T-helper 2 cell treated with Interferon-gamma antibody and Interleukin-4, amounts not matched to agents 5 μg/mL and 100 μg/mL, for 36 hours (primary cell): Measurements from ENCODE around the gene PKLR.

Source experiments
- DNase-seq: peaks from one replicate; pipeline ENCODE4 v3.0.0; 2021; ENCODE audit warnings: low spot score
- H3K27ac Mint-ChIP-seq: one replicate; pipeline ENCODE4 v1.8.0; 2021; ENCODE audit warnings: mild to moderate bottlenecking, mixed read lengths
- H3K27me3 Mint-ChIP-seq: one replicate; pipeline ENCODE4 v1.8.0; 2021; ENCODE audit warnings: low read depth, mixed read lengths
- H3K36me3 Mint-ChIP-seq: one replicate; pipeline ENCODE4 v1.8.0; 2021; ENCODE audit warnings: low read depth, mixed read lengths
- H3K4me1 Mint-ChIP-seq: one replicate; pipeline ENCODE4 v1.8.0; 2021; ENCODE audit warnings: low read depth, mixed read lengths
- H3K4me3 Mint-ChIP-seq: one replicate; pipeline ENCODE4 v1.8.0; 2022; ENCODE audit warnings: mild to moderate bottlenecking, moderate library complexity, mixed read lengths
- H3K9me3 Mint-ChIP-seq: one replicate; pipeline ENCODE4 v1.8.0; 2021; ENCODE audit warnings: mixed read lengths

The PKLR gene

GRCh38 chr1:155322953-155323728 lies 21.9 kb upstream of the PKLR start:
- Mint-ChIP-seq H3K36me3 (peaks cover 21% of the 10 kb centered on the region), H3K27ac (peak overlapping the region; percentile 45), H3K9me3 (no peaks in the 10 kb centered on the region), H3K4me3 (peak overlapping the region; percentile 86), H3K27me3 (no peaks in the 10 kb centered on the region), H3K4me1 (peaks cover 37% of the 10 kb centered on the region)
- peak; percentile 86 for DNase-seq

DNA sequence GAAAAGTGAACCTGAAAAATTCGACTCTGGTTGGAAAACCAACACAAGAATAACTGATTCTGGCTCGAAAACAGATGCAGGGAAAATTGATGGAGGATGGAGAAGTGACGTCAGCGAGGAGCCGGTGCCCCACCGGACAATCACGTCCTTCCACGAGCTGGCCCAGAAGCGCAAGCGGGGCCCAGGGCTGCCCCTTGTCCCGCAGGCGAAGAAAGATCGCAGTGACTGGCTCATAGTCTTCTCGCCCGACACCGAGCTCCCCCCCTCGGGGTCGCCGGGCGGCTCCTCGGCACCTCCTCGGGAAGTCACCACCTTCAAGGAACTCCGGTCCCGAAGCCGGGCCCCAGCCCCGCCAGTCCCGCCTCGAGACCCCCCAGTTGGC lies 21.3 kb upstream of the PKLR start:
- Mint-ChIP-seq H3K36me3 (peaks cover 27% of the 10 kb centered on the region), H3K4me3 (peak overlapping the region; percentile 69), H3K27me3 (no peaks in the 10 kb centered on the region), H3K4me1 (peaks cover 36% of the 10 kb centered on the region), H3K9me3 (no peaks in the 10 kb centered on the region), H3K27ac (no peak overlapping the region)
- no peak for DNase-seq

GRCh38 chr1:155321639-155322503 lies 20.6 kb upstream of the PKLR start:
- H3K27me3 Mint-ChIP-seq = no peaks in the 10 kb centered on the region
- H3K9me3 Mint-ChIP-seq = no peaks in the 10 kb centered on the region
- H3K4me3 Mint-ChIP-seq = peak overlapping the region; percentile 69
- no peak for DNase-seq
- H3K4me1 Mint-ChIP-seq = peaks cover 34% of the 10 kb centered on the region
- peaks cover 27% of the 10 kb centered on the region for H3K36me3 Mint-ChIP-seq
- H3K27ac Mint-ChIP-seq = no peak overlapping the region

DNA sequence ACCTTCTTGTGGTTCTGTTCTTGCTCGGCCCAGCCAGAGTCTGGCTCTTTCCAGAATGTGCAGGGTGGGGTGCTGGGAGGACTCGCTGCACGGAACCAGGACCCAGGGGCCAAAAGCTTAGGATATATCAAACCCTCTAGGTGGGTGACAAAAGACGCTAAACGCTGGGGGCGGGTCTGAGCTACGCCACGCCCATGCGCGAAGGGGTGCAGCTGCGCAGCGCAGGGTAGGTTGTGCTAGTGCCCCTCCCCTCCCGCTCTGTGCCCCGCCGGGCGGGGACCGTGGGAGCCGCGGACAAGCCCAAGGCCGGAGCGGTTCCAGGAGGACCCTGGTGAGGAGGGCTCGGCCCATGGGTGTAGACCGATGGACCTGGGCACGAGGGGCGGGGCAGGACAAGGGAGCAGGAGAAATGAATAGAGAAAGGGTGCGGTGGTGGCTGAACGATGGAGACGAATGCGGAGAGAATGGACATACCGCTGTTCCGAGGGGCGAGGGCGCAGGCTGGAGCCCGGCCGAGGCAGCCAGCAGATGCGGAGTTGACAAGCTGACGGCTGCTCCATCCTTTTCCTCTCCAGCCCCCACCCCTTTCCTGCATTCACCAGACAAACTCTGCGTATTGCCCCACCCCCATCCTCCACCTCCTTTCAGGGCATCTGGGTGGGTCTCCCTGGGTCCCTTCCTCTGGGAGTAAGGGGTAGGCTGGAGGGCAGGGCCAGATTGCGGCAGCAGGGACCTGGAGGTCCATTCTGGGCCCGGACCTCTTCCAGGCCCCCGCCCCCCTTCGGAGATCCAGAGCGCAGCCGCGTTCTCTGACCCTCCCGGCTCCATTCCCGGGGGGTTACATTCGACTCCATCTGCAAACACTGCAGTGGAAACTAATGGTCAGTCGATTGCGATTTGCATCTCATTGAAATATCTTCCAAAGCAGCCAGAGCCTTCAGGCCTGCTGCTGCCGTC lies 19.7 kb upstream of the PKLR start, which contains the start of gene RUSC1:
TSS of gene RUSC1 (plus strand) at position 234 of the 957 bp plus-strand sequence. CDS start 880 bp downstream, outside the sequence.
- H3K36me3 Mint-ChIP-seq = peaks cover 29% of the 10 kb centered on the region
- H3K27ac Mint-ChIP-seq = peak within 1 kb of the TSS; percentile 68
- no peaks in the 10 kb centered on the region for H3K27me3 Mint-ChIP-seq
- no peaks in the 10 kb centered on the region for H3K9me3 Mint-ChIP-seq
- peak within 1 kb of the TSS; percentile 69 for H3K4me3 Mint-ChIP-seq
- peaks cover 33% of the 10 kb centered on the region for H3K4me1 Mint-ChIP-seq
- peak; percentile 79 for DNase-seq

DNA sequence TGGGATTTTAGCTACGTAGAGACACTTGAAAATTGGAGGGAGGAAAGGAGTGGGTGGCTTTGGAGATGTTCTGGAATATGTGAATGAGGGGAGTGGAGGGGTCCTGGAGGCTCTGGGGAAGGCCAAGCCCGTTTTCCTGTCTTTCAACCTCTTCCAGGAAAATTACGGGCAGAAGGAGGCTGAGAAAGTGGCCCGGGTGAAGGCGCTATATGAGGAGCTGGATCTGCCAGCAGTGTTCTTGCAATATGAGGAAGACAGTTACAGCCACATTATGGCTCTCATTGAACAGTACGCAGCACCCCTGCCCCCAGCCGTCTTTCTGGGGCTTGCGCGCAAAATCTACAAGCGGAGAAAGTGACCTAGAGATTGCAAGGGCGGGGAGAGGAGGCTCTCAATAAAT lies 19.0 kb upstream of the PKLR start:
- Mint-ChIP-seq H3K27ac (peak overlapping the region; percentile 68), H3K27me3 (no peaks in the 10 kb centered on the region), H3K4me3 (peak overlapping the region; percentile 68), H3K9me3 (no peaks in the 10 kb centered on the region), H3K4me1 (peaks cover 32% of the 10 kb centered on the region), H3K36me3 (peaks cover 29% of the 10 kb centered on the region)
- no peak for DNase-seq

GRCh38 chr1:155319536-155319935 lies 18.3 kb upstream of the PKLR start:
- Mint-ChIP-seq H3K9me3 (no peaks in the 10 kb centered on the region), H3K4me3 (peak overlapping the region; percentile 16), H3K36me3 (peaks cover 34% of the 10 kb centered on the region), H3K27me3 (no peaks in the 10 kb centered on the region), H3K4me1 (peaks cover 32% of the 10 kb centered on the region), H3K27ac (peak overlapping the region; percentile 68)
- DNase-seq = no peak

DNA sequence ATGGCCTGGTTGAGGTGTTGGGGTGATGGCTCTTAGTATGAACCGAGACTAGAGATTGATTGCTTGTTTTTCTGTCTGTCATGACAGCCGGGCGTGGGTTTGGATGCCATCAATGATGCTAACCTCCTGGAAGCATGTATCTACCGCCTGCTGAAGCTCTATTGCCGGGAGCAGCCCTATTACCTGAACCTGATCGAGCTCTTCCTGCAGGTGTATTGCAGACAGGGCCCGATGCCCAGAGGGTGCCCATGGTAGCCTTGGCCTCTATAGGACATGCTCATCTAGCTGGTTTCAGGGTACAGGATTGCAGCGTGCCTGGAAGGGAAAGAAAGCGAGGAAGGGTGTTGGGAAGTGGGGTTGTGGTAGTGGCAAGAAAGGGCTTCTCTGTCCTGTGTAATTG lies 16.8 kb upstream of the PKLR start:
- Mint-ChIP-seq H3K4me1 (peaks cover 38% of the 10 kb centered on the region), H3K27ac (no peak overlapping the region), H3K9me3 (no peaks in the 10 kb centered on the region), H3K4me3 (no peak overlapping the region), H3K36me3 (peaks cover 41% of the 10 kb centered on the region), H3K27me3 (no peaks in the 10 kb centered on the region)
- no peak for DNase-seq

DNA sequence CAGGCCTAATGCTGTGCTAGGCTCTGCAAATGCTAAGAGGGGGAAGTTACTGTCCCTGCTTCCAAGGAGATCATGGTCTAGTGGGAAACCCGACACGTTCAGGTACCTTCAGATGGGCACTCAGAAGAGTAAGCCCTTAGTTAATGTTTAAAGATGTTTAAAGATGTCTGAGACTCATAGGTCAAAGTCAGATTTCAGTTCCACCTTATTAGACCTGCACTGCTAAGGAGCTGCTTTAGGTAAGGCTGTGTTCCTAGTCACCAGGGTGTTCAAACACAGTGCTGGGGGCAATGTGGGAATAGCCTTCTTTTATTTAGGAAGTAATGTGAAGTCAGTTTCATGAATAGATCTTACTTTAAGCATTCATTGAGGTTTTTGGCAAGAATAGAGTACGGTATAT lies 15.7 kb upstream of the PKLR start:
- peaks cover 35% of the 10 kb centered on the region for H3K4me1 Mint-ChIP-seq
- no peak for DNase-seq
- H3K27ac Mint-ChIP-seq = peak overlapping the region; percentile 45
- H3K4me3 Mint-ChIP-seq = no peak overlapping the region
- peaks cover 51% of the 10 kb centered on the region for H3K36me3 Mint-ChIP-seq
- no peaks in the 10 kb centered on the region for H3K27me3 Mint-ChIP-seq
- H3K9me3 Mint-ChIP-seq = no peaks in the 10 kb centered on the region

GRCh38 chr1:155313261-155313660 lies 12.0 kb upstream of the PKLR start:
- Mint-ChIP-seq H3K27me3 (no peaks in the 10 kb centered on the region), H3K9me3 (no peaks in the 10 kb centered on the region), H3K4me1 (peaks cover 29% of the 10 kb centered on the region), H3K4me3 (no peak overlapping the region), H3K36me3 (peaks cover 56% of the 10 kb centered on the region), H3K27ac (peak overlapping the region; percentile 34)
- no peak for DNase-seq

- Mint-ChIP-seq H3K36me3 (peaks cover 42% of the 10 kb centered on the region), H3K27ac (peak overlapping the region; percentile 95), H3K9me3 (no peaks in the 10 kb centered on the region), H3K4me3 (peak overlapping the region; percentile 98), H3K4me1 (peaks cover 26% of the 10 kb centered on the region), H3K27me3 (no peaks in the 10 kb centered on the region)
- no peak for DNase-seq
Observed at GRCh38 chr1:155309423-155310021, 8.3 kb upstream of the PKLR start.

DNA sequence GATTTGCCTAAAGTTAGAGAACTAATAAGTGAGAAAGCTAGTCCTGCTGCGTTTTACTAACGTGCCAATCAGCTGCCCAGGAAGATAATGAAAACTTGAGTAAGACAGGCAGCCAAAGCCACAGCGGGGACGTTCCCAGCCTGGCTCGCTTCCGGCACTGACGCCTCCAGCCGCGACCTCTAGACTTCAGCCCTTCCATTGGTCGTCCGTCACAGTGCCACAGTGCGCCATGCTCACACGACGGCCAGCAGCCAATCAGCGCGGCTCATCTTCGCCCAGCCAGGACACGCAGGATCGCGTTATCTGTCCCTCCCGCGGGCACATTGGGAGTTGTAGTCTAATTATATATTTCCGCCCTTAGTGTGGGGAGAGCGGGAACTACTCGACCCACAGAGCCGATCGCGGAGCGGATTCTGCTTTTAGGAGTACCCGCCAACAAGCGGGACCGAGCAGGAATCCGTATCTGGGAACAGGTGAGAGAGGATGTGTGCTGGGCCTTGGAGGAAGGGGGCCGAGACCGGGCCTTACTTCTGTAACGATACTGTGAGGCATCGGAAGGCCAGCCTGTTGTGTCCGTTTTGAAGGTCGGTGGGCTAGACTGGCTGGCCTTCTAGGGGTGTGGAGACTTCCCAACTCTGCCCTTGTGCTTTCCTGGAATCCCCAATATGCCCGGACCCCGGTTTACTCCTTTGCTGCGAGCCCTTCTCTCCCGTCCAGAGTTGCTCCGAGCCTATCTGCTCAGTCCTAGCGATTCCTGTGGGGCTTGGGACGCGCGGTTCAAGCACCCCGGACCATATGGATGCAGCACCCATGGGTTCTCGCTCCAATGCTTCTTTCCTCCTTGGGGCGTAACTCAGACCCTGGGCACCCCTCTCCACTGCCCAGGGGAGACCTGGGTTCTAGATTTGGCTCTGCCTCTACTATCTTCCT lies 7.5 kb upstream of the PKLR start, which contains the start of gene FDPS:
TSS of gene FDPS (plus strand) at position 374 of the 930 bp plus-strand sequence. CDS start 924 bp downstream, outside the sequence.
- Mint-ChIP-seq H3K27ac (peak within 1 kb of the TSS; percentile 95), H3K27me3 (no peaks in the 10 kb centered on the region), H3K4me1 (peaks cover 26% of the 10 kb centered on the region), H3K36me3 (peaks cover 40% of the 10 kb centered on the region), H3K9me3 (no peaks in the 10 kb centered on the region), H3K4me3 (peak within 1 kb of the TSS; percentile 98)
- DNase-seq = peak; percentile 99

DNA sequence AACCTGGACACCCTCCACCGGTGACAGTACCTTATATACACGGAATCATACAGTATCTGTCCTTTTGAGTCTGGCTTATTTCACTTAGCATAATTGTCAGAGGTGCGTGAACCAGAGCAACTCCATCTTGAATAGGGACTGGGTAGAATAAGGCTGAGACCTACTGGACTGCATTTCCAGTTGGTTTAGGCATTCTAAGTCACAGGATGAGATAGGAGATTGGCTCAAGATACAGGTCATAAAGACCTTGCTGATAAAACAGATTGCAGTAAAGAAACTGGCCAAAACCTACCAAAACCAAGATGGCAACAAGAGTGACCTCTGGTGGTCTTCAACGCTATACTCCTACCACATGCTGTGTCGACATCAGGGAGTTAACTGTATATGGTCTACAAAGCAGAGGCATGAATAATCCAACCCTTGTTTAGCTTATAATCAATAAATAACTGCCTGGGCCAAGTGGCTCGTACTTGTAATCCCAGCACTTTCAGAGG lies 6.1 kb upstream of the PKLR start:
- H3K4me1 Mint-ChIP-seq = peaks cover 18% of the 10 kb centered on the region
- H3K36me3 Mint-ChIP-seq = peaks cover 28% of the 10 kb centered on the region
- no peaks in the 10 kb centered on the region for H3K27me3 Mint-ChIP-seq
- no peaks in the 10 kb centered on the region for H3K9me3 Mint-ChIP-seq
- no peak for DNase-seq
- peak overlapping the region; percentile 42 for H3K4me3 Mint-ChIP-seq
- H3K27ac Mint-ChIP-seq = peak overlapping the region; percentile 55
